ENCODE results near the gene PATE2.

Gene PATE2

DNA sequence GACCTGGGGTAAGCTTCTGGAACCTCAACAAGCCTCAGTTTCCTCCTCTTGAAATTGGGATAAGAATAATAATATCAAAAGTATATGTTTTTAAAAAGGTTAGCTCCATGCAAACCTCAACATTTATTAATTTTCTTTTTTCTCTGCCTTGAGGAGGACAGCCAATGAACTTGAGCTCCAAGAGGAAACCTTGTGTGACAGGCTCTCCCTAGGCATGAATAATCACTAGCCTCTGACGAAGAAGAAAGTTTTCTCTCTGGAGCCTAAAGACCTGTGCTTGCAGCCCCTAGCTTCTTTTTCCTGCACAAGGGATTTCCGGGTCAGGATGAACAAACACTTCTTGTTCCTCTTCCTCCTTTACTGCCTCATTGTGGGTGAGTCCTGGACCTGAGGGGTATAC lies 9.2 kb upstream of the PATE2 start, which contains the start of gene PATE3:
Gene PATE3, plus strand, starts transcription at position 301 of the 400 bp plus-strand sequence. Its CDS starts 25 bp downstream, at position 326.
- no peak within 1 kb of the TSS for H3K27ac Mint-ChIP-seq
- H3K4me3 Mint-ChIP-seq = no peak within 1 kb of the TSS
- H3K27me3 Mint-ChIP-seq (ENCODE audit: low read depth, poor library complexity) = peaks cover 10% of the 10 kb centered on the region
- no peak for DNase-seq
- H3K36me3 Mint-ChIP-seq (ENCODE audit: low read depth) = no peaks in the 10 kb centered on the region
- TF ChIP-seq, protein P1, sequence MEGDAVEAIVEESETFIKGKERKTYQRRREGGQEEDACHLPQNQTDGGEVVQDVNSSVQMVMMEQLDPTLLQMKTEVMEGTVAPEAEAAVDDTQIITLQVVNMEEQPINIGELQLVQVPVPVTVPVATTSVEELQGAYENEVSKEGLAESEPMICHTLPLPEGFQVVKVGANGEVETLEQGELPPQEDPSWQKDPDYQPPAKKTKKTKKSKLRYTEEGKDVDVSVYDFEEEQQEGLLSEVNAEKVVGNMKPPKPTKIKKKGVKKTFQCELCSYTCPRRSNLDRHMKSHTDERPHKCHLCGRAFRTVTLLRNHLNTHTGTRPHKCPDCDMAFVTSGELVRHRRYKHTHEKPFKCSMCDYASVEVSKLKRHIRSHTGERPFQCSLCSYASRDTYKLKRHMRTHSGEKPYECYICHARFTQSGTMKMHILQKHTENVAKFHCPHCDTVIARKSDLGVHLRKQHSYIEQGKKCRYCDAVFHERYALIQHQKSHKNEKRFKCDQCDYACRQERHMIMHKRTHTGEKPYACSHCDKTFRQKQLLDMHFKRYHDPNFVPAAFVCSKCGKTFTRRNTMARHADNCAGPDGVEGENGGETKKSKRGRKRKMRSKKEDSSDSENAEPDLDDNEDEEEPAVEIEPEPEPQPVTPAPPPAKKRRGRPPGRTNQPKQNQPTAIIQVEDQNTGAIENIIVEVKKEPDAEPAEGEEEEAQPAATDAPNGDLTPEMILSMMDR (IDR thresholded peaks at IDR 0.05) = no peak
- H3K4me1 Mint-ChIP-seq = no peaks in the 10 kb centered on the region
- peaks cover 10% of the 10 kb centered on the region for H3K9me3 Mint-ChIP-seq

DNA sequence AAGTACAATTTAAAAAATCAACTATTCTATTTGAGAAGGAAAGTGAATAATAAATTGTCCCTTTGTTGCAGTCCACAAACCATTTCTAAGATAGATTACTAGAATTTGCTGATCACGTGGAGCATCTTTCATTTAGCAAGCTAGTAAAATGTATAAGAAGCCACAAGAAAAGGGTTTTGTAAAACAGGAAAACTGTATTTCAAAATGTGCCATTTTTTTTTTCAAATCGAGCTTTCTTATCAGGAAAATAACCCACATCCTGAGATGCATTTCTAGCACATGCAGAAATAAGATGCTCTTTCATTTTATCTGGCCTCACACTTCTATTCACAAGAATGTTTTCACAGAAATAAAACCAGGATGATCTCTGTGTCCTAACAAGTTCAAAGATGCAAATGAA lies 6.0 kb upstream of the PATE2 start:
- no peak overlapping the region for H3K4me3 Mint-ChIP-seq

DNA sequence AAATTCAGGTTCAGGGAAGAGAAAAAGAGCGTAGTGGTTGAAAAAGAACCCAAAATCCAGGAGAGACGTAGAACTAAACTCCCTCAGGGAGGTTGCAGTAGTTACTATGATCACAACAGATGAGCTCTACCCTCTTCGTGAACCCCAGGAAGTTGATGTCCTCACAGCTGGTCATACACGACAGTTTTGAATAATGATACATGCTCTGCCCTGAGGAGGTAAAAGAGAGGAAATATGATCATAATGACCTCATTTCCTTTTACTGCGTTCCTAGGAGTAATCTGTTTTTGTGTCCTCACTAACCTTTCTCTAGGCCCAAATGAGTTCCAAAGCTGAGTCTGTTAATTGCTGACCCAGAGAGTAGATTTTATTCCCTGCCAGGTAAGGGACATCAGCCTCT lies 1.3 kb downstream of the PATE2 start:
- no peak for DNase-seq
- Mint-ChIP-seq H3K36me3 (ENCODE audit: low read depth) (no peaks in the 10 kb centered on the region), H3K27ac (no peak overlapping the region), H3K27me3 (ENCODE audit: low read depth, poor library complexity) (peaks cover 3% of the 10 kb centered on the region), H3K4me3 (no peak overlapping the region), H3K9me3 (peaks cover 10% of the 10 kb centered on the region), H3K4me1 (no peaks in the 10 kb centered on the region)
- TF ChIP-seq, protein P1 (IDR thresholded peaks at IDR 0.05) = no peak

More for the DNA sequence above, 6.0 kb upstream of the PATE2 start:
- Mint-ChIP-seq H3K9me3 (peaks cover 19% of the 10 kb centered on the region), H3K4me1 (no peaks in the 10 kb centered on the region), H3K27ac (no peak overlapping the region), H3K27me3 (ENCODE audit: low read depth, poor library complexity) (peaks cover 13% of the 10 kb centered on the region), H3K36me3 (ENCODE audit: low read depth) (no peaks in the 10 kb centered on the region)
- DNase-seq = no peak
- TF ChIP-seq, protein P1 (IDR thresholded peaks at IDR 0.05) = no peak

DNA sequence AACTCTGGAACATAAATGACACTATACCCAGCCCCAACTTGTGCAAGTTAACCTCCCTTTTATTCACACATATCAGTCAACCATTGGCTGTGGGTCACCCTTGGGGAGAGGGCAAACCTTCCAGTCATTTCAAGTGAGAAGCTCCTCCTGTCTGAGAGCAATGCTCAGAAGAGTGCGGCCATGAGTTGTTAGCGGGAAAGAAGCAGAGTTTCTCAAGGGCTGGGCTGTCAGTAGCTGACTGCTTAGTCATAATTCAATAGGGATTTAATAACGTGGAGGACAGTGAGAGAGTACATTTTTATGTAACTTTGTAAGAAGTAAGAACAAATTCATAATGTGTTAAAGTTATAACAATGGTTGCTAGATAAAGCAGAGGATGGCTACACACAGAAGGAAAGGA lies 5.1 kb downstream of the PATE2 start:
- no peak overlapping the region for H3K4me3 Mint-ChIP-seq
- no peaks in the 10 kb centered on the region for H3K27me3 Mint-ChIP-seq (ENCODE audit: low read depth, poor library complexity)
- DNase-seq = no peak
- no peak overlapping the region for H3K27ac Mint-ChIP-seq
- TF ChIP-seq, protein P1 (IDR thresholded peaks at IDR 0.05) = no peak
- H3K36me3 Mint-ChIP-seq (ENCODE audit: low read depth) = no peaks in the 10 kb centered on the region
- H3K4me1 Mint-ChIP-seq = peaks cover 5% of the 10 kb centered on the region
- no peaks in the 10 kb centered on the region for H3K9me3 Mint-ChIP-seq

DNA sequence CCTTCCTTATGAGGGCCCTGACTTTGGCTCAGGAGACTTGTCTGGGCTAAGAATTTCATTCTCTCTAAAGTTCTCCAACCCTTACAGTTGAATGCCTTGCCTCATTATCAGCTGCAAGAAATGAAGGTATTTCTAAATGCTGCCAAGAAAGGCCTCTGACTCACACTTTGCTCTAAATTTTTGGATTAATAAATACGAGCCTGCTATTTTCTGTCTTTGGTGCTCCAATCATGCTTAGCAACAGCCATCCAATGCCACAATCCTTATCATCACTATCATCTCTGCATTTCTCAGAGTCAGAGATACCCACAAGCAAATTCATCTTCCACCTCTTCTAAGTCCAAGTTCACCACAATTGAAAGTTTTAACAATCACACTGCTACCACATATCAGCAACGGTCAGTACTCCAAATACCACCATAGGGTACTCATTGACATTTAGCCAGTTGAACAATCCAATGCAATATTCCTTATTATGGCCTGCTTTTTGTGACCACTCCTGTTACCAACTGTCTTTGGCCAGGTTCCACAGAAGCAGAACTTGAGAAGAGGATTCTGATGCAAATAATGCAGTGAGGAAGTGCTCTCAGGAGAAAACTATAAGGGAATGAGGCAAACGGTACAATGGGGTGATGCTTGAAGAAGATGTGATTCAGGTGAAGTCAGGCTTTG lies 5.7 kb downstream of the PATE2 start:
- H3K4me3 Mint-ChIP-seq = no peak overlapping the region

More for the DNA sequence above, 5.7 kb downstream of the PATE2 start:
- TF ChIP-seq, protein P1 (IDR thresholded peaks at IDR 0.05) = no peak
- Mint-ChIP-seq H3K4me1 (peaks cover 10% of the 10 kb centered on the region), H3K9me3 (no peaks in the 10 kb centered on the region), H3K27me3 (ENCODE audit: low read depth, poor library complexity) (no peaks in the 10 kb centered on the region), H3K27ac (no peak overlapping the region), H3K36me3 (ENCODE audit: low read depth) (no peaks in the 10 kb centered on the region)
- DNase-seq = no peak
